ENCODE results near the gene CPPED1.

GRCh38 chr16:12764813-12765488 is 38.7 kb downstream of the CPPED1 start:
- TF ChIP-seq, protein P1, sequence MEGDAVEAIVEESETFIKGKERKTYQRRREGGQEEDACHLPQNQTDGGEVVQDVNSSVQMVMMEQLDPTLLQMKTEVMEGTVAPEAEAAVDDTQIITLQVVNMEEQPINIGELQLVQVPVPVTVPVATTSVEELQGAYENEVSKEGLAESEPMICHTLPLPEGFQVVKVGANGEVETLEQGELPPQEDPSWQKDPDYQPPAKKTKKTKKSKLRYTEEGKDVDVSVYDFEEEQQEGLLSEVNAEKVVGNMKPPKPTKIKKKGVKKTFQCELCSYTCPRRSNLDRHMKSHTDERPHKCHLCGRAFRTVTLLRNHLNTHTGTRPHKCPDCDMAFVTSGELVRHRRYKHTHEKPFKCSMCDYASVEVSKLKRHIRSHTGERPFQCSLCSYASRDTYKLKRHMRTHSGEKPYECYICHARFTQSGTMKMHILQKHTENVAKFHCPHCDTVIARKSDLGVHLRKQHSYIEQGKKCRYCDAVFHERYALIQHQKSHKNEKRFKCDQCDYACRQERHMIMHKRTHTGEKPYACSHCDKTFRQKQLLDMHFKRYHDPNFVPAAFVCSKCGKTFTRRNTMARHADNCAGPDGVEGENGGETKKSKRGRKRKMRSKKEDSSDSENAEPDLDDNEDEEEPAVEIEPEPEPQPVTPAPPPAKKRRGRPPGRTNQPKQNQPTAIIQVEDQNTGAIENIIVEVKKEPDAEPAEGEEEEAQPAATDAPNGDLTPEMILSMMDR (IDR thresholded peaks at IDR 0.05 in 8 of 11, conservative IDR thresholded peaks at IDR 0.05 in 3 of 11), result no peak
- TF ChIP-seq POLR2AphosphoS5 (IDR thresholded peaks at IDR 0.05) (no peak), POLR2A (IDR thresholded peaks at IDR 0.05) (no peak)

All from spleen (tissue), 7 donors.